Smooth muscle cell of the brain vasculature (primary cell): Measurements from ENCODE around the gene ZNF786.
"Not testable (repeated sequence)": the region's sequence is repeated elsewhere in the genome, so short reads cannot be mapped to it uniquely, and the experiment has no call there.

Source experiments
- DNase-seq: peaks from one replicate; pipeline ENCODE4 v3.0.0-alpha.2; 2012; ENCODE audit warnings: low read depth, low spot score

Gene ZNF786

DNA sequence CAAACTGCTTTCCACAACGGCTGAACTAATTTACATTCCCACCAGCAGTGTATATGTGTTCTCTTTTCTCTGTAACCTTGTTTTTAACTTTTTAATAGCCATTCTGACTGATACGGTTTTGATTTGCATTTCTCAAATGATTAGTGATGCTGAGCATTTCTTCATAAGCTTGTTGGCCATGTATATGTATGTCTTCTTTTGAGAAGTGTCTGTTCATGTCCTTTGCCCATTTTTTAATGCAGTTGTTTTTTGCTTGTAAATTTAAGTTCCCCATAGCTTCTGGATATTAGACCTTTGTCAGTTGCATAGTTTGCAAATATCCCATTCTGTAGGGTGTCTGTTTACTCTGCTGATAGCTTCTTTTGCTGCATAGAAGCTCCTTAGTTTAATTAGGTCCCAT, 6.1 kb downstream of the ZNF786 start:
- DNase-seq: no peak

DNA sequence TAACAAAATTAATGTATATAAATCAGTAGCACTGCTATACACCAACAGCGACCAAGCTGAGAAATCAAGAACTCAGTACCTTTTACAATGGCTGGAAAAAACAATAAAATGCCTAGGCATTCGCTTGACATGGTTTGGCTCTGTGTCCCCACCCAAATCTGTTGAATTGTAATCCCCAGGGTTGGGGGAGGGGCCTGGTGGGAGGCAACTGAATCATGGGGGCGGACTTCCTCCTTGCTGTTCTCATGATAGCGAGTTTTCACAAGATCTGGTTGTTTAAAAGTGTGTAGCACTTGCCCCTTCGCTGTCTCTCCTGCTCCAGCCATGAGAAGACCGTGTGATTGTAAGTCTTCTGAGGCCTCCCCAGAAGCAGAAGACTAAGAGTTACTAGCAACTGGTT, 8.6 kb downstream of the ZNF786 start:
- no peak for DNase-seq

DNA sequence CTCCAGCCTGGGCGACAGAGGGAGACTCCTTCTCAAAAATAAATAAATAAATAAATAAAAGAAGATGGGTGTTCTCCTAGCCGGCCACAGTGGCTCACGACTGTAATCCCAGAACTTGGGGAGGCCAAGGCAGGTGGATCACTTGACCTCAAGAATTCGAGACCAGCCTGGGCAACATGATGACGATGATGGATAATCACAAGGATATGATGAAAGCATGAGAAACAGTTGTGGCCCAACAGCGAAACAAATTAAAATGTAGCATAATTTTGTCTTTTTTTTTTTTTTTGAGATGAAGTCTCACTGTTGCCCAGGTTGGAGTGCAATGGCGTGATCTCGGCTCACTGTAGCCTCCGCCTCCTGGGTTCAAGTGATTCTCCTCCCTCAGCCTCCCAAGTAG, 12.9 kb downstream of the ZNF786 start:
- no peak for DNase-seq

DNA sequence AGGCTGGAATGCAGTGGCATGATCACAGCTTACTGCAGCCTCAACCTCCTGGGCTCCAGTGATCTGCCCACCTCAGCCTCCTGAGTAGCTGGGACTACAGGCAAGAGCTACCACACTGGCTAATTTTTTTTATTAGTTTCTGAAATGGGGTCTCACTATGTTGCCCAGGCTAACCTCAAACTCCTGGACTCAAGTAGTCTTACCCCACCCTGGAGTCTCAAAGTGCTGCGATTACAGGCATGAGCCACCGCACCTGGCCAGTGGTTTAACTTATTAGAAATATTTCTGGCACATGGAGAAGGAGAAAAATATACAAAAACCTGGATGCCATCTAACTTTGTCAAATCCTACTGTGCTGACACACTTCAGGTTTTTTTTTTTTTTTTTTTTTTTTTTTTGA, 15.2 kb downstream of the ZNF786 start:
- no peak for DNase-seq

DNA sequence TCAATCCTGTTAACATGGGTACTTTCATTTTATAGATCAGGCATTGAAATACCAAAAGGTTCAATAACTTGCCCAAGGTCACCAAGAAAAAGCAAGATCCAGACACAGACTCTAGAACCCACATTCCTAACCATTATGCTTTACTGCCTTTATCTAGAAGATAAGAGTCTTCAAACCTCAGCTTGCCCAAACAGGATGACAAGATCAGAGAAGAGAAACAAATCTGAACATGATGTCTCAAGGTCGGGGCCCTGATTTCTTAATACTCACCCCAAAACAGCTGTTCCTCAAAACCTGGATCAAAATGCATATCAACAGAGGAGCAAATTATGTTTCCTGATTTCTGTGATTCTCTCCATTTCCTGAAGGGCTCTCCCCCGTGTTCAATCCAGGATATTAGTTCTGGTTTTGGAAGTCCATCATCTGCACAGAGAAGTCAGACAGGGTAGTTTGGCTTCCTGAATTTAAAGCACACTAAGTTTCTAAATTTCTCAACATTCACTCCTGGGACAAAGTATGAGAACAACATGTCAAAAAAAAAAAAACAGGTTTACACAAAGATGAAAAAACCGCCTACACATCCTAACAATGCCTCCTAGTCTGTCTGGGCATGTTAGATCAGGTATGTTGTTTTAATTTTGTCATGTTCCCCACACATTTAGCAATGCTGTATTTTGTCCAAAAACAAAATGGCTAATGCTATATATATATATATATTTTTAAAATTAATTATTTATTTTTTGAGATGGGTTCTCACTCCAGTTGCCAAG, 16.2 kb downstream of the ZNF786 start:
- DNase-seq: no peak

DNA sequence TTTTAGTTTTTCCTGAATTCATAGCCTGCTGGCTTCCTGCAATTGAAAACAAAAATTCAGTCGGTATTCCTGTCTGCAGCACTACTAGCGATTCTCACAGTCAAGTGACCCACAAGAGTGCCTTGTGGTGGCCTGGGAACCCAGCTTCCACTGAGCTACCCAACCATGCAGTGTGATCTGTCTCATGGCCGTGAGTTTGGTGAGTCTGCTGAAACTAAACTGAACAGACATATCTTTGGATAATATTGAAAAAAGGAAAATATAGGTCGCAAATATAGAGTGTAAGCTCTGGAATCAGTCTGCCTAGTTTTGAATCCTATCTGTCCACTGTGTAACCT, 18.1 kb downstream of the ZNF786 start:
- DNase-seq: no peak

DNA sequence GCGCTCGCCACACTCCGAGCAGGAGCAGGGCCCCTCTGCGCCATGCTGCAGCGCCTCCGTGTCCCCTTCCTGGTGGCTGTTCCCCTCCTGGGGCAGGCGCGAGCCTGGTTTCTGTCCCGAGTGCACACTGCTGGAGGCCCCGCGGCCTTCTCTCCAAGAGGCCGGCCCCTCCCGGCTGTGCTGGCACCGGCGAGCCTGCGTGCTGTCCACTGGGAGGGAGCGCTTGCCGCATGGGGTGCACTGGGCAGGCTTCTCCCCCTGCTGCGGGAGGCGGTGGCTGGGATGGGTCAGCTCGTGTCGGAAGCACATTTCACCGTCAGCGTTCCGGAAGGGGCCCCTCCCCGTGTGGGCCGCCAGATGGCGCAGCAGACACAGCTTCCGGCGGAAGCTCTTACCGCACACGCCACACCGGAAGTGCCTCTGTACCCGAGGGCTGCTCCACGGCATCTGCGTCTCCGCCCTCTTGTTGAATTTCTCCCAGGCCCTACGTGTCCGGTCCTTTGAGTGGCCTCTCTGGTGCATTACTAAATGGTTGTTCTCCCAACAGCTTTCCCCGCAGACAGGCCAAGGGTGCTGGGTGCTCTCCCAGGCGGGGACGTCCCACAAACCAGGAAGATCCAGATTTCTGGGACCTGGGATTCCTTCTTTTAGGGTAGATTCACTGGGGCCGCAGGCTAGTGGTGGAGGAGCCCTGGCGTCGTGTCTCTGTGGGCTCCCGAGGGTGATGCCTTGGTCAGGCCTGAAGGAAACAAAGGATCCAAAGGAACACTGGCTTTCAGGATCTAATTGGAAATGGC, 18.7 kb downstream of the ZNF786 start:
- no peak for DNase-seq

DNA sequence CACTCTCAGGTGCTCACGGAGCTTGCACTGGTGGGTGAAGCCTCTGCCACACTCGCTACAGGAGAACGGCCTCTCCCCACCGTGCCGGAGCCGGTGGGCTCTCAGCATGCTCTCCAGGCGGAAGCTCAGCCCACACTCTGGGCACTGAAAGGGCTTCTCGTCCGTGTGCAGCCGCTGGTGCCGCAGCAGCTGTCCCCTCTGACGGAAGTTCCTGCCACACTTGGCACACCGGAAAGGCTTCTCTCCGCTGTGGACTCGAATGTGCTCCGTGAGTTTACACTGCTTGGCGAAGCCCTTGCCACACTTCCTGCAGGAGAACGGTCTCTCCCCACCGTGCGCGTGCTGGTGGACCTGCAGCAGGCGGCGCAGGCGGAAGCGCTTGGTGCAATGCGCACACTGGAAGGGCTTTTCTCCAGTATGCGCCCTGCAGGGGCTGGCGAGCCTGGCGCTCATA, 19.3 kb downstream of the ZNF786 start:
- no peak for DNase-seq

DNA sequence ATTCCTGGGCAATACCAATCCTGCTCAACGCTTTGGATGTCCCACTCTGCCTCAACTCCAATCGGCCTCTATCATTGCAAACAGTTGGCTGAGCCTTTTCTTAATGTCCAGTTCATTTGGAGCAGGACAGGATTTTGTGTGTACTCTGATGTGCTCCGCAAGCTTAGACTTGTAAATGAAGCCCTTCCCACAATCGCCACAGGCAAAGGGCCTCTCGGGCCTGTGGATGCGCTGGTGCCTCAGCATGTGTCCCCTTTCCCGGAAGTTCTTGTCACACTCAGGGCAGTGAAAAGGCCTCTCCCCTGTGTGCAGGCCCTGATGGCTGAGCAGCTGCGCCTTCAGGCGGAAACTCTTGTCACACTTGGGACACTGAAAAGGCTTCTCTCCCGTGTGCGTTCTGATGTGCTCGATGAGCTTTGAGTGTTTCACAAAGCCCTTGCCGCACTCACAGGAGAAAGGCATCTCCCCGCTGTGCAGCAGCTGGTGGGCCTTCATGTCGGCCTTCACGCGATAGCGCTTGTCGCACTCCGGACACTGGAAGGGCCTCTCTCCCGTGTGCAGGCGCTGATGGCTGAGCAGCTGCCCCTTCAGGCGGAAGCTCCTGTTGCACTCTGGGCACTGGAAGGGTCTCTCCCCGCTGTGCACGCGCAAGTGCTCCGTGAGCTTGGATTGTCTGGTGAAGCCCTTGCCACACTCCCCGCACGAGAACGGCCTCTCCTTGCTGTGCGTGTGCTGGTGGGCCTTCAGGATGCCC, 20.0 kb downstream of the ZNF786 start:
- DNase-seq: no peak

DNA sequence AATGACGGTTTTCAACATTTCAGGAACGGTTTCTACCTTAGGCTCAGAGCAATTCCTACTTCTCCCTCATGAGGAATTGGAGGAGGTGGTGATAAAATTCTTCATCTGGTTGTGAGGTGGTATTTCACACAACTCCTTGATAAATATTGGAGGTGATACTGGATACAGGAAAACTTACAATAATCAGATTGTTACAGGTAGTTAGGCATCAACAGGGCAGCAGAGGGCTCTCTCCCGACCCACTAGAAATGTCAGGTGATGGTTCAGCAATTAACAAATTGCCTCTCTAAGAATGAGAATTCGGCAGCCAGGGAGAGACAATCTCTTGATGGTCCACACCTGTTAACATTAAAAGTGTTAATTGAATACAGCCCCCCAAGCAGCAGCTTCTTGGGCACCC, 22.6 kb downstream of the ZNF786 start:
- no peak for DNase-seq

DNA sequence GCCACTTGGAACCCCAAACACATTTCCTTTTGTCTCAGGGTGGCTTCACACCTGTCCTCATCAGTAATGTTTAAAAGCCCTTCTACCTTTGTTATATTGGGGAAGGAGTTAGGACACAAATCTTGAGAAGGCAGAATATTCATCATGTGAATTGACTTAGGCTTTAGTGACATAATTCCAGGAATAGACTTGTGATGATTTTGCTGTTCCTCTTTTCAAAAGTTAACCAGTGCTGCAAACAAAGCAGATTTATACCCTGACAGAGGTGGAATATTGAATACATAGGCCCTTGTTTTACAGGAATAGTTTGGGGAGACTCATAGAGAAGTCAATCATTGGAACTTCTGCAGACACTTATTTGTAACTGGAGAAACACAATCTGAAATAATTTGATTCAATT, 27.0 kb downstream of the ZNF786 start:
- no peak for DNase-seq

DNA sequence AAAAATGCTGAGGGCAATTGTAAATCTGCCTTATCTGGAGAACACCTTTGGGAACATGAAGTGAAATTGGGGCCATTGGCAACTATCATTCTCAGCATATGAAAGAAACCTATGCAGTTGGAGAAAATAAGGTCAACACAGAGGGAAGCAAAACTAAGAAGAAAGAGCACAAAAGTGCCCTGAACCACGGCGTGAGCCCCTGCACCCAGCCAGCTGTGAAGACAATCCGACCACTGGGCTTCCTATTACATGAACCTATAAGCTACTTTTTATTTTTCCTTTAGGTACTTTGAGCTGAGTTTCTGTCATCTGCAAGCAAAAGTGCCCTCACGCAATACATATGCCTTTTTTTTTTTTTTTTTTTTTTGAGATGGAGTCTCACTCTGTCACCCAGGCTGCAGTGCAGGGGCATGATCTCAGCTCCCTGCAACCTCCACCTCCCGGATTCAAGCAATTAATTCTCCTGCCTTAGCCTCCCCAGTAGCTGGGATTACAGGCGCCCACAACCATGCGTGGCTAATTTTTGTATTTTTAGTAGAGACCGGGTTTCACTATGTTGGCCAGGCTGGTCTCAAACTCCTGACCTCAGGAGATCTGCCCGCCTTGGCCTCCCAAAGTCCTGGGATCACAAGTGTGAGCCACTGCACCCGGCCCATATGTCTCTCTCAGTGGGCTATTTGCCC, 28.2 kb downstream of the ZNF786 start:
- DNase-seq: not testable (repeated sequence)

DNA sequence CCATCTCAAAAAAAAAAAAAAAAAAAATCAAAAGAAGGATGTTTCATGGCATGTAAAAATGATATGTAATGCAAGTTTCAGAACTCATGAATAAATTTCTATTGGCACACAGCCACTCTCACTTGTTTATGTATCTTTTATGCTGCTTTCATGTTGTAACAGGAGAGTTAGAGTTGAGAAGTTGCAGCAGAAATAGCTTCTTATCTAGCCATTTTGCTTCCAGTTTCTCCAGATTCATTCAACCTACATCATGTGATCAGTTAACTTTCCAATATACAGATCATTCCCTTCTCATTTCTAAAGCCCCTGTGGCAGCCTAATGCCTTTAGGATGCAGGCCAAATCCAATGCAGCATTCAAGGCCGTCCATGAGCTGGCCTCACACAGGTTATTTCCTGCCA, 30.4 kb downstream of the ZNF786 start:
- DNase-seq: no peak

DNA sequence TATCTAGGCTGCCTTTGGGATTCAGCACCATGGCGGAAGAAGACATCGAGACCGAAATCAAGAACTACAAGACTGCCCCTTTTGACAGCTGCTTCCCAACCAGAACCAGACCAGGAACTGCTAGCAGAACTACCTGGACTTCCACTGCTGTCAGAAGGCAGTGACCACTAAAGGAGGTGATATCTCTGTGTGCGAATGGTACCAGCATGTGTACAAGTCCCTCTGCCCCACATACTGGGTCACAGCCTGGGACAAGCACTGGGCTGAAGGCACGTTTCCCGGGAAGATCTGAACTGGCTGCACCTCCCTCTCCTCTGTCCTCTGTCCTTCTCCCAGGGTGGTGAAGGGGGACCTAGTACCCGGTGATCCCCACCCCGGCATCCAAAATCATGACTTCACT, 36.6 kb downstream of the ZNF786 start:
- no peak for DNase-seq

DNA sequence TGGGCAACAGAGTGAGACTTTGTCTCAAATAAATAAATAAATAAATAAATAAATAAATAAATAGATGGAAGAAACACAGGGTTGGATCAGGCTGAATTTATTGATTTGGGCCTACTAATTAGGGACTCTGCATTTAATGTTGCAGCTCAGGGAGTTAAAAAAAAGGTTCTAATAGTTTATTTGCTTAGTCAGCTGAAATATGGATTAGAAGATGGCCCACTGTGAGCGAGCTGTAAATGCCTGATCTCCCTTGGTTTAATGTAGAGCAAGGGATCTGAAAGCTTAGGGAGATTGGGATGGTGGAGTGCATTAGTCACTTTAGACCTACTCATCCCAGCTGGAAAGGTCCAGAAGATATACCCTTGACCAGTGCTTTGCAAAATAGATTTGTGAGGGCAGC, 37.1 kb downstream of the ZNF786 start:
- no peak for DNase-seq

DNA sequence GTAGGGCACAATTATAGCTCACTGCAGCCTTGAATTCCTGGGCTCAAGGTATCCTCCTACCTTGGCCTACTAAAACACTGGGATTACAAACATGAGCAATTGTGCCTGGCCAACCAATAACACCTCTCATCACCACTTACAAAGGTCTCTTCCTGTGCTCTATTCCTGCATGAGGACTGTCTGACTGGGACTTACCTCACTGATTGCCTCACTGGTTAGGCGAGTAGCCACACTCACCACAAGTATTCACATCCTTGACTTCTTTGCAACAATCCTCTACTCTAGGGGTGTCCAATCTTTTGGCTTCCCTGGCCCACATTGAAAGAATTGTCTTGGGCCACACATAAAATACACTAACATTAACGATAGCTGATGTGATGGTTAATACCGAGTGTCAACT, 39.6 kb downstream of the ZNF786 start:
- no peak for DNase-seq

DNA sequence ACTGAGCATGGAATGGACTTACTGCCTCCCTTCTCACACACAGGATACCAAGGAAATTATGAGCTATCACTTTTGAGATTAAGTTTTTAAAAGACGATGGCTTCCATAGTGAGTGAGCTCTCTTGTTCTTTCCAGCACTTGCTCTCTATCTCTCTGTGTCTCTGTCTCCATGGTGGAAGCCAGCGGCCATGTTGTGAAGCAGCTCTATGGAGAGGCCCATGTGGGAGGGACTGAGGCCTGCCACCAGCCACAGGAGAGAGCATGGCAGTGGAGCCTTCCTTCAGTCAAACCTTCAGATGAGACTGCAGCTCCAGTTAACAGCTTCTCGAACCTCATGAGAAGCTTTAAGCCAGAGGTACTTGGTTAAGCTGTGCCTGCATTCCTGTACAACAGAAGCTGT, 41.7 kb downstream of the ZNF786 start:
- DNase-seq: no peak

DNA sequence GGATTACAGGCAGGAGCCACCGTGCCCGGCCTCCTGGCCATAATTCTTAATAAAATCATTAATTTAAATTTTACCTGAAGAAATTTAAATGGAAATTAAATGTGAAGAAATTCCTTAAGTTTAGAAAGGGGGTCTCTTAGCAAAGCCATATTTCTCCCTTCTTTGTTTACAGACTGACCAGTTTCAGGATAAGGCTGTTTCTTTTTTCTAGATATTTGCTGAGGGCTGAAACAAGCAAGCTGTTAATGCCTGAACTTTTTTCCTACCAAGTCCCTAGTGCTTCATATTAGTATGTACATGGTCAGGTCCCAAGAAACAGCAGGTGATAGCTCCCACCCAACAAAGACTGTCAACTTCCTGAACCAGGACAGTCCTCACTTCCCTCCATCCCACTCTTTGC, 44.1 kb downstream of the ZNF786 start:
- no peak for DNase-seq

DNA sequence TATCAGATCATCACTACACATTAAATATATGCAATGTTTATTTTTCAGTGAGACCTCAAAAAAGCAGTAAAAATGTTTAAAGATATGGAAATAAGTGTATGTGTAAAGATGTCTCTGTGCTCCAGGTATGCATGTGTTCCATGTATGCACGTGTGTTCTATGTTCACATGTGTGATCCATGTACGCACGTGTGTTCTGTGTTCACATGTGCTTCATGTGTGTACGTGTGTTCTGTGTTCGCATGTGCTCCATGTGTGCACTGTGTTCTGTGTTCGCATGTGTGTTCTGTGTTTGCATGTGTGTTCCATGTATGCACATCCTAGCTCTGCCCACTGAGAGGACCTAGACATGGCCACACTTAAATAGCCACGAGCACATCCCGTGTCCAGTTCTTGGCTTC, 46.6 kb downstream of the ZNF786 start:
- DNase-seq: no peak

DNA sequence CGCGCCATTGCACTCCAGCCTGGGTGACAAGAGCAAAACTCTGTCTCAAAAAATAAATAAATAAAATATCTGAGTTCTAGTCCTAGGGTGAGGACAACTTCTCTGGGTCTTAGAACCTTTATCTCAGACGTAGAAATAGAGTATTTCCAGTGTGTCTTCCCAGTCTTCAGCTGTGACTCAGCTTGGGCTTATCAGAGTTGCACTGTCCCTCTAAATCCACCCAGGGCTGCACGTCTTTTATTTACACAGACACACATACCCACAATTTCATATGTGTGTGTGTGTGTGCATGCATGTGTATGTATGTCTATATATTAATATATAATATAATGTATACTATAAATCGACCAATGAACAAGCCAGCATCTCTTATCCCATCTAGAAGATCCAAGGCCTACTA, 49.2 kb downstream of the ZNF786 start:
- DNase-seq: no peak

DNA sequence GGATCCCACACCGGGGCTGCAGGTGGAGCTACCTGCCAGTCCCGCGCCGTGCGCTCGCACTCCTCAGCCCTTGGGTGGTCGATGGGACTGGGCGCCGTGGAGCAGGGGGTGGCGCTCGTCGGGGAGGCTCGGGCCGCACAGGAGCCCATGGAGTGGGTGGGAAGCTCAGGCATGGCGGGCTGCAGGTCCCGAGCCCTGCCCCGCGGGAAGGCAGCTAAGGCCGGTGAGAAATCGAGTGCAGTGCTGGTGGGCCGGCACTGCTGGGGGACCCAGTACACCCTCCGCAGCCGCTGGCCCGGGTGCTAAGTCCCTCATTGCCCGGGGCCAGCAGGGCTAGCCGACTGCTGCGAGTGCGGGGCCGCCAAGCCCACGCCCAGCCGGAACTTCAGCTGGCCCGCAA, 51.9 kb downstream of the ZNF786 start:
- not testable (repeated sequence) for DNase-seq

DNA sequence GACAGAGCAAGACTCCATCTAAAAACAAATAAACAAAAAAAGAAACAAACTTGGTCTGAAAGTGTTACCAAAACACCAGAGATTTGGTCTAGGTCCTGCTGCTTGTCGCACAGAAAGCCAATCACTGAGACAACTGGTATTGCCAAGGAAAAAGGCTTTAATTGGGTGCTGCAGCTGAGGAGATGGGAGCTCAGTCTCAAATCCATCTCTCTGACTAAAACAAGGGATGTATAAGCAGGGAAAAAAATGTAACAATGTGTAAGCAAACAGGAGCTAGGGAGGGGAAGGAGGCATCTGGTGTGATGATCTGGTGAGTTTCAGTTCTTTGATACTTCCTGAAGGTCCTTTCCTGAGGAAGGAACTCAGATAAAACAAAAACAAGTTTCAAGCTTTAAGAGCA, 53.8 kb downstream of the ZNF786 start:
- DNase-seq: no peak
